HG03571 (cell line): ENCODE measurements around the gene GK2.

Experiments used
- ATAC-seq: cut with Tn5 transposase; IDR thresholded peaks from one replicate; pipeline ENCODE4 v1.9.1; 2021; ENCODE audit not compliant: unreplicated experiment

Gene GK2

DNA sequence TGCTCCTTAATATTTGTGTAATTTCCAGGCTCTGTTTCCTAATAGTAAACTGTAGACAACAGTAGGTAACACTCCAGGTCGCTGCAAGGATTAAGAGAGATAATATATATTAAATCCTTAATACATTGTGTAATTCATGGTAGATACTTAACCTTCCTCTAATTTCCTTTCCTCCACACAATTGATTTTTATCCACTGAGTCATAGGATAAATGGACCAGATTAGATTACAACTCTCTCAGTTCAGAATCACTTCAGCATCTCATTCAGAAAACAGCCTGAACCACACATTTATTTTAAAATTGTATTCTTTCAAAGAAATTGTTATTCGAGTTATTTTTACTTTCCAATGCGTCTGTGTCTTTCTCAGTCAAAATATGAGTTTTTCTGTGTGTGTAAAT lies 17.1 kb downstream of the GK2 start:
- ATAC-seq = no peak

- no peak for ATAC-seq
These were observed 22.4 kb downstream of the GK2 start for GRCh38 chr4:79385641-79386040.

DNA sequence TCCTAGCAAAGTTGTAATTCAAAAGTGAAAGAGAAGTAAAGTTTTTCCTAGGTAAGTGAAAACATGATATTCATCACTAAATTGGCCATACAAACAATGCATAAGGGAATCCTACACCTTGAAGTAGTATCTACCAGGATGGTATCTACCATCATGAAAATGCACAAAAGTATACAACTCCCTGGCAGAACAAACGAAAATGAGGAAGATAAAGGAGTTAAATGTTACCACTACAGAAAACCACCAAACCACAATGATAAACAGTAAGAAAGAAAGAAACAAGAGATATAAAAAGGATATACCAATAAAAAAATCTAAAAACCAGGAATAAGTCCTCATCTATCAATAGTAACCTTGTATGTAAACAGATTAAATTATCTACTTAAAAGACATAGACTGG lies 26.9 kb downstream of the GK2 start:
- no peak for ATAC-seq

DNA sequence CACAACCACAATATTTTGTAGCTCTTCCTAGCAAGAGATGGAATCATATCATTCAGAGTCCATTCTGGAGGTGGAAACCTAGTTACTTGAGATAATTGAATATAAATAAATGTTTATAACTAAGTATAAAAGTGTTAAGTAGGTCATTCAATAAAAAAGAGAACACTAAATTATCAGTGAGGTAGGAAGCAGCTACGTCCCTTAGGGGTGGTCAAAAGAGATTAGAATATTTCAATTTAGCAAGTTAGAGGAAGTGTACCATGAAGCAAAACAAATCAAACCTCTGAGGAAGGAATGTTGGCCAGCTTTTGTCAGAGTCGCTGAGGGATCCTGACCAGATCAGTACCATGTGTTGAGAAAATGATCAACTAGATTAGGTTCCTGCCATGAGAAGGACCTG lies 38.0 kb downstream of the GK2 start:
- ATAC-seq = no peak

GRCh38 chr4:79367096-79367495 lies 40.9 kb downstream of the GK2 start:
- ATAC-seq = no peak

GRCh38 chr4:79366422-79366821 lies 41.6 kb downstream of the GK2 start:
- no peak for ATAC-seq

GRCh38 chr4:79364061-79364460 lies 44.0 kb downstream of the GK2 start:
- no peak for ATAC-seq

GRCh38 chr4:79362626-79363025 lies 45.4 kb downstream of the GK2 start:
- ATAC-seq = no peak

DNA sequence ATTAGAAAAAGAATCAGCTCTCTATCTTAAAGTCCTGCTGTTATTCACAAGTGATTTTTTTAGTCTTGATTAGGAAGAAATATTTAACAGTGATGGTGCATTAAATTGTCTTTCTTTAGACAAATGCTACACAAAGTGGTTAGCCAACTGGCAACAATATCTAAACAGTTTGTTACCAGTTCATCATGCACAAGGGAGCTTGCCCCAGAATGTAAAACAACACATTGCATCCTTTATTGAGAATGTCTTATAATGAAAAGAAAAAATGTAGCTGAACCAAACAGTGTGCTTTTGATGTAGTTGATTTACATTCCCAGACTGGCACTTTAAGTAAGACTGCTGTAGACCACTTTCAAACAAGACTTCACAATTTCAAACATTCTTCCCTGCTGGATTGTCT lies 48.0 kb downstream of the GK2 start:
- no peak for ATAC-seq

DNA sequence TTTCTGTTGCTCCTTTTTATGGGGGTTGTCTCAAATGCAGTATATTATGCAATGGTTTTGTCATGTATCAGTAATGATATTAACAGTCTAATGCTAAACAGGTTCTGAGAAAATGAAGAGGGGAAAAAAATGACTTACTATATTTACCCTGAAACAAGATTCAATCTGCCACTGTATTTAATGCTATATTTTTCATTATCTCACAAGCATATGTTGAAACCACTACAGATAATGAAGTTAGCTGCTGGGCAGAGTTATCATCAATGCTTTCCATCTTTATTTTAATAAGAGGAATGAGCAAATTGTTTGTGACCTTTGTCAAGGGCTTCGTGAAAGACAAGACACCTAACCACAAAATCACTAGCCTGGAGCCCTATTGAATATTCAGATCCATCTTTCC lies 49.6 kb downstream of the GK2 start:
- no peak for ATAC-seq

- ATAC-seq = no peak
These were observed 50.7 kb downstream of the GK2 start for GRCh38 chr4:79357365-79357764.
